ENCODE results near the gene ENTPD8. TPM values are rescaled to one million over a fixed set of nuclear protein-coding genes. Genes with fewer than 3 reads are reported as not detected.

The ENTPD8 gene
- total and polyA plus RNA-seq, 2 of the 4 experiments (the other 2 are of a cell fraction): 0.07 TPM; not detected in 1

DNA sequence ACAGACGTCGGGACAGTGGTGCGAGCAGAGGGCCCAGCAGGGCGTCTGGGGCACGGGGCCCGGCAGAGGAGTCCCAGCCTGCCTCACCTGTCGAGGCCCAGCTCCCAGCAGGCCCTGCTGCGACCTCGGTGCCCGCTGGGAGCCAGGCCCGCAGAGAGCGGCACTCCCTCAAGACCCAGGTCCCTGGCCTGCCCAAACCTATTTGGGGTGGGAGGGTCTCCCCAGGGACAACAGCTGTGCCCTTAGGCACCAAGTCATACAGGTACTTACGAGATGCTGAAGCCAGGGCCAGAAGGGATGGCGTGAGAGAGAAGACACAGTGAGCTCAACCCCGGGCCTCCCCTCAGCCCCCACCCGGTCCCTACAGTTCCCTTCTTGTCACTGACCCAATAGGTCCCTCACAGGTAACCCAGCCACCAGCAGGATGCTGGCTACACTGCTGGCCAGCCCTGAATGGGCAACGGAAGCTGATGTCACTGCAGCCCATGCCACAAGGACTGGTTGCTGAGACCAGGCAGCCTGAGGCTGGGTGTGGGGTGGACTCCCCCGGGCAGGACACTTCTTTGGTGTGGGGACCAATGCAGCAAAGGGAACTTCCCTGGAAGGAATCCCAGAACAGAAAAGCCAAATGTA, 14.3 kb upstream of the ENTPD8 start:
- no peak overlapping the region for H3K27ac ChIP-seq (ENCODE audit: insufficient read depth, low read length)
- ChIA-PET CTCF (no interaction called here), POLR2A (ENCODE audit: unreplicated experiment) (no interaction called here)
- no peak overlapping the region for H3K4me3 ChIP-seq (ENCODE audit: insufficient read depth, low read depth, low read length)
- no peak overlapping the region for H2BK5ac ChIP-seq (ENCODE audit: low read depth, low read length, poor library complexity, severe bottlenecking)
- H4K5ac ChIP-seq (ENCODE audit: low read depth, low read length): no peak overlapping the region
- ATAC-seq (ENCODE audit: low read depth) (no peak), DNase-seq (no peak)
- TF ChIP-seq RCOR1 (IDR thresholded peaks at IDR 0.05; ENCODE audit: insufficient replicate concordance, low read length) (no peak), MAFK (IDR thresholded peaks at IDR 0.05; ENCODE audit: low read depth, low read length) (no peak), BHLHE40 (IDR thresholded peaks at IDR 0.05; ENCODE audit: low read depth, low read length) (no peak), POLR2A (IDR thresholded peaks at IDR 0.05; ENCODE audit: low read depth, low read length) (no peak), RFX5 (IDR thresholded peaks at IDR 0.05; ENCODE audit: low read depth, low read length) (no peak), SMC3 (IDR thresholded peaks at IDR 0.05; ENCODE audit: low read depth, low read length) (no peak), NFE2L2 (IDR thresholded peaks at IDR 0.05; ENCODE audit: low read depth, low read length) (no peak), CTCF (conservative IDR thresholded peaks at IDR 0.05; ENCODE audit: low read depth, low read length) (no peak), CEBPB (IDR thresholded peaks at IDR 0.05; ENCODE audit: low read depth, low read length) (no peak), MAZ (IDR thresholded peaks at IDR 0.05; ENCODE audit: borderline replicate concordance, low read depth, low read length) (no peak), MXI1 (IDR thresholded peaks at IDR 0.05; ENCODE audit: borderline replicate concordance, low read depth, low read length) (no peak), FOS (IDR thresholded peaks at IDR 0.05; ENCODE audit: low read depth, low read length) (no peak), RAD21 (IDR thresholded peaks at IDR 0.05; ENCODE audit: low read length) (no peak), USF2 (IDR thresholded peaks at IDR 0.05; ENCODE audit: low read depth, low read length) (no peak), CHD1 (IDR thresholded peaks at IDR 0.05; ENCODE audit: low read depth, low read length) (no peak)
- TF ChIP-seq, protein P1, sequence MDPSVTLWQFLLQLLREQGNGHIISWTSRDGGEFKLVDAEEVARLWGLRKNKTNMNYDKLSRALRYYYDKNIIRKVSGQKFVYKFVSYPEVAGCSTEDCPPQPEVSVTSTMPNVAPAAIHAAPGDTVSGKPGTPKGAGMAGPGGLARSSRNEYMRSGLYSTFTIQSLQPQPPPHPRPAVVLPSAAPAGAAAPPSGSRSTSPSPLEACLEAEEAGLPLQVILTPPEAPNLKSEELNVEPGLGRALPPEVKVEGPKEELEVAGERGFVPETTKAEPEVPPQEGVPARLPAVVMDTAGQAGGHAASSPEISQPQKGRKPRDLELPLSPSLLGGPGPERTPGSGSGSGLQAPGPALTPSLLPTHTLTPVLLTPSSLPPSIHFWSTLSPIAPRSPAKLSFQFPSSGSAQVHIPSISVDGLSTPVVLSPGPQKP (IDR thresholded peaks at IDR 0.05; ENCODE audit: borderline replicate concordance, low read depth, low read length): no peak
- H2AFZ ChIP-seq (replicated peaks; ENCODE audit: low read length, poor library complexity): peak overlapping the region; percentile 21
- no peak overlapping the region for H2AK5ac ChIP-seq (ENCODE audit: low read depth, low read length)
- H3K18ac ChIP-seq (ENCODE audit: low read depth, low read length): no peak overlapping the region
- H4K8ac ChIP-seq (ENCODE audit: low read depth in 2 of 2, low read length in 2 of 2): no peak overlapping the region
- no peak overlapping the region for H3K4me2 ChIP-seq (ENCODE audit: low read depth, low read length)
- no peak overlapping the region for H3K9ac ChIP-seq (ENCODE audit: low read depth, low read length)
- no peak overlapping the region for H4K91ac ChIP-seq (ENCODE audit: insufficient read depth, low read depth, low read length)
- 100% methylated on average over 1 of the region's 18 CpGs; no CpG with 5 or more reads in 1 of the 2 experiments for WGBS, 2 experiments (ENCODE audit: extremely low coverage in 2 of 2, insufficient read length in 1 of 2)
- H2BK15ac ChIP-seq (ENCODE audit: low read depth, low read length): no peak overlapping the region
- H3K9me1 ChIP-seq (ENCODE audit: insufficient read depth, low read length): no peaks in the 10 kb centered on the region
- H3K14ac ChIP-seq (replicated peaks; ENCODE audit: low read depth, low read length): no peak overlapping the region
- no peak overlapping the region for H3K23ac ChIP-seq (ENCODE audit: low read depth, low read length)
- no peaks in the 10 kb centered on the region for H3K27me3 ChIP-seq (ENCODE audit: control insufficient read depth, insufficient read depth, low read length)
- H3K4ac ChIP-seq (ENCODE audit: low read depth, low read length): no peak overlapping the region
- H3K36me3 ChIP-seq (ENCODE audit: control insufficient read depth, insufficient read depth, low read length): peaks cover 32% of the 10 kb centered on the region
- peaks cover 37% of the 10 kb centered on the region for H4K20me1 ChIP-seq (ENCODE audit: insufficient read depth, low read length)
- dilution Hi-C loops (cut with HindIII; ENCODE audit: low sequenced_read_pairs, unreplicated experiment): no loop called here
- no peak overlapping the region for H2BK20ac ChIP-seq (ENCODE audit: low read depth, low read length)
- H3K79me1 ChIP-seq (ENCODE audit: low read depth in 1 of 2, low read length in 2 of 2): peaks cover 6 to 42% of the 10 kb centered on the region in 2 experiments; a peak in 3 of 4 replicates
- in situ Hi-C loops (cut with MboI; ENCODE audit: low sequenced_read_pairs): no loop called here
- H3K56ac ChIP-seq (ENCODE audit: extremely low read depth, insufficient read depth, low read length): no peak overlapping the region
- no TSS peak for BruUV-seq (replicated peaks)
- peaks cover 24% of the 10 kb centered on the region for H3K4me1 ChIP-seq (ENCODE audit: control insufficient read depth, insufficient read depth, low read length)
- H2AK9ac ChIP-seq (replicated peaks; ENCODE audit: low read depth, low read length, poor library complexity): no peak overlapping the region
- intact Hi-C loops (cut with micrococcal nuclease): no loop called here
- no peaks in the 10 kb centered on the region for H3K9me3 ChIP-seq (ENCODE audit: control insufficient read depth, insufficient read depth, low read length)
- H2BK120ac ChIP-seq (ENCODE audit: low read depth, low read length): no peak overlapping the region

Data from IMR-90 (cell line).